Testis (tissue), 2 donors: ENCODE results near the gene DHH.

Source experiments
- CTCF ChIP-seq, 3 experiments: fragments of 450-650 bp in 2 of 3; fragments of 200-600 bp in 1 of 3; sonication (generic) in 1 of 3; IDR thresholded peaks; one replicate each; pipeline ENCODE4 v1.5.1; 2016 to 2019; ENCODE audit warnings: antibody characterized with exemption in 3 of 3, mild to moderate bottlenecking in 2 of 3, moderate library complexity in 1 of 3
- POLR2A ChIP-seq: fragments of 450-650 bp; IDR thresholded peaks from one replicate; pipeline ENCODE4 v1.6.1; 2017; ENCODE audit warnings: antibody characterized with exemption, mild to moderate bottlenecking, moderate library complexity

DNA sequence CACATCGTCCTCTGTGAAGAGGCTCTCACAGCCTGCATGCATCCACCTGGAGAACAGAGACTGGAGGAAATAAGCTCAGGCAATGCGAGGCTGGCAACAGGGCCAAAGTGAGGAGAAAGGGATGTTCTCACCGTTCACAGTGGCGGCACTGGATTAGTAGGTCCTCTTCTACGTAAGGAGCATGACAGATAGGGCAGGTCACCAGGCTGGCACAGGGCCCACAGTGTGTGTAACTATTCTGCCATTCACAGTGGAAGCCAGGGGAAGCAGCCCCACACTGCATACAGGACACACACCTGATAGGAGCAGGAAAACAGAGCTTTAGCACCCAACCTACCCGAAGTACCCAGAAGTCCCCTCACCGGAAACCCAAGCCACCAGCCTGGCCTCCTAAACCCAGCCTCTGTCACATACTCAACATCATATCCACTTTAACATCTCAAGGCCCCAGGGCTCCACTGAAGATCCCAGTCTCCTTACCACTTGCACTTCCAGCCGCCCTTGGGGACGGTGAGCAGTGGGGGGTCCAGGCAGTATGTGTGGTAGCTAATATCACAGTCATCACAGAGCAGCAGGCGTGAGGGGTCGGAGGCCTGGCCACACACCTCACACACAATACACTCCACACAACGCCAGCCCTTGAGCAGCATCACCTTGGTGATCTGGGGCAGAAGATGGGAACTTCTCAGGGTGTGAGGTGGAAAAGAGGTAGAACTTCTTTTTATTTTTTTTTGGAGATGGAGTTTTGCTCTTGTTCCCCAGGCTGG is 48.3 kb downstream of the DHH start:
- TF ChIP-seq CTCF (IDR thresholded peaks at IDR 0.05) (no peak), POLR2A (no peak)
